ENCODE results near the gene PDE4D.

Gene PDE4D

GRCh38 chr5:59218424-59219045, 675.0 kb downstream of the PDE4D start:
- Histone ChIP-seq H3K27me3 (ENCODE audit: control insufficient read depth, insufficient read depth, low read length, poor library complexity, severe bottlenecking) (no peaks in the 10 kb centered on the region), H3K27ac (ENCODE audit: insufficient read depth, low read depth, low read length, poor library complexity, severe bottlenecking) (no peak overlapping the region), H3K4me3 (ENCODE audit: insufficient read depth, low read depth, low read length) (no peak overlapping the region), H3K36me3 (ENCODE audit: control insufficient read depth, insufficient read depth, low read length) (no peaks in the 10 kb centered on the region), H3K9me3 (ENCODE audit: control insufficient read depth, low read length) (no peaks in the 10 kb centered on the region), H3K4me1 (ENCODE audit: control insufficient read depth, insufficient read depth, low read length) (no peaks in the 10 kb centered on the region)
- no CpG with 5 or more reads among the region's 2 CpGs for WGBS, 2 experiments

DNA sequence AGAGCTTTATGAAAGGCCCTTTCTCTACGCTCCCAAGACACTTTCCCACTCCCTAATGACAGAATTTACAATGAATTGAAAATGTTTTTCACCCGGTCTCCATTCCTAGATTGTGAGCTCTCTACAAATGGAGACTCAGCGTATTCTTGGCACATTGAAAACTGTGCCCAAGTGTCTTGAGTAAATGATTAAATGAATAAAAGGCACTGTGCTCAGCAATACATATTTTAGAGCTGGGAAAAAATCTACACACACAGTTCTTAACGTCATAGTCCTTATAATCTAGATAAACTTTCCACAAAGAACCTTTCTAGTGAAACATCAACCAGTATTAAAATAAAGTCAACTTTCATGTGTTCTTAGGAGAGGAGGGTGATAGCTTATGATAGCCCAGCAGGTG, 676.7 kb downstream of the PDE4D start:
- WGBS, 2 experiments, result 88 to 94% methylated on average over 4 of the region's 4 CpGs
- Histone ChIP-seq H3K27ac (ENCODE audit: insufficient read depth, low read depth, low read length, poor library complexity, severe bottlenecking) (no peak overlapping the region), H3K9me3 (ENCODE audit: control insufficient read depth, low read length) (no peaks in the 10 kb centered on the region), H3K27me3 (ENCODE audit: control insufficient read depth, insufficient read depth, low read length, poor library complexity, severe bottlenecking) (no peaks in the 10 kb centered on the region), H3K4me1 (ENCODE audit: control insufficient read depth, insufficient read depth, low read length) (no peaks in the 10 kb centered on the region), H3K4me3 (ENCODE audit: insufficient read depth, low read depth, low read length) (no peak overlapping the region), H3K36me3 (ENCODE audit: control insufficient read depth, insufficient read depth, low read length) (no peaks in the 10 kb centered on the region)

DNA sequence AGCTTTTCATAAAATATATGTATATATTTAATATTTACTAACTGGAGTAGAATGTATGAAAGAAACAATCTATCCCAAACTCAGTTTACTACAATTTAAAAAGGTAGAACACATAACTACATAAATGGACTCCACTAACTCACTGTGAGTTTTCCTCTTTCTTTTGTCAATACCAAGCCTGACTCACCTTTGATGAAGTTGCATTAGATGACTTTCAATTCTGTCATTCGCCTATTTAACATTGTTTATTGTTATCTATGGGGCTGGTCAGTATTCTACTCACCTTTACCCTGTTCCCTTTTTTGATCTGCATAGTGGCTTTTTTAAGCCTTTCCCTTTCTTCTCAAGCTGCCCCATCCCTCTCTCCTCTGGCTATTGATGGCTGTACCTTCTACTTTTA, 680.9 kb downstream of the PDE4D start:
- 100% methylated on average over 1 of the region's 1 CpG for WGBS, 2 experiments

GRCh38 chr5:59209758-59210359, 683.7 kb downstream of the PDE4D start:
- no peaks in the 10 kb centered on the region for H3K9me3 ChIP-seq (ENCODE audit: control insufficient read depth, low read length)
- H3K36me3 ChIP-seq (ENCODE audit: control insufficient read depth, insufficient read depth, low read length), result no peaks in the 10 kb centered on the region
- WGBS, 2 experiments, result 91 to 93% methylated on average over 2 to 3 of the region's 3 CpGs
- H3K27ac ChIP-seq (ENCODE audit: insufficient read depth, low read depth, low read length, poor library complexity, severe bottlenecking), result no peak overlapping the region
- H3K27me3 ChIP-seq (ENCODE audit: control insufficient read depth, insufficient read depth, low read length, poor library complexity, severe bottlenecking), result no peaks in the 10 kb centered on the region
- H3K4me1 ChIP-seq (ENCODE audit: control insufficient read depth, insufficient read depth, low read length), result no peaks in the 10 kb centered on the region
- H3K4me3 ChIP-seq (ENCODE audit: insufficient read depth, low read depth, low read length), result no peak overlapping the region

More for the DNA sequence above, 680.9 kb downstream of the PDE4D start:
- Histone ChIP-seq H3K9me3 (ENCODE audit: control insufficient read depth, low read length) (no peaks in the 10 kb centered on the region), H3K4me3 (ENCODE audit: insufficient read depth, low read depth, low read length) (no peak overlapping the region), H3K4me1 (ENCODE audit: control insufficient read depth, insufficient read depth, low read length) (no peaks in the 10 kb centered on the region), H3K27ac (ENCODE audit: insufficient read depth, low read depth, low read length, poor library complexity, severe bottlenecking) (no peak overlapping the region), H3K27me3 (ENCODE audit: control insufficient read depth, insufficient read depth, low read length, poor library complexity, severe bottlenecking) (no peaks in the 10 kb centered on the region), H3K36me3 (ENCODE audit: control insufficient read depth, insufficient read depth, low read length) (no peaks in the 10 kb centered on the region)

GRCh38 chr5:59208474-59208873, 685.1 kb downstream of the PDE4D start:
- no peaks in the 10 kb centered on the region for H3K4me1 ChIP-seq (ENCODE audit: control insufficient read depth, insufficient read depth, low read length)
- no peaks in the 10 kb centered on the region for H3K9me3 ChIP-seq (ENCODE audit: control insufficient read depth, low read length)
- no peak overlapping the region for H3K27ac ChIP-seq (ENCODE audit: insufficient read depth, low read depth, low read length, poor library complexity, severe bottlenecking)
- no peaks in the 10 kb centered on the region for H3K36me3 ChIP-seq (ENCODE audit: control insufficient read depth, insufficient read depth, low read length)
- no peak overlapping the region for H3K4me3 ChIP-seq (ENCODE audit: insufficient read depth, low read depth, low read length)
- H3K27me3 ChIP-seq (ENCODE audit: control insufficient read depth, insufficient read depth, low read length, poor library complexity, severe bottlenecking), result no peaks in the 10 kb centered on the region

DNA sequence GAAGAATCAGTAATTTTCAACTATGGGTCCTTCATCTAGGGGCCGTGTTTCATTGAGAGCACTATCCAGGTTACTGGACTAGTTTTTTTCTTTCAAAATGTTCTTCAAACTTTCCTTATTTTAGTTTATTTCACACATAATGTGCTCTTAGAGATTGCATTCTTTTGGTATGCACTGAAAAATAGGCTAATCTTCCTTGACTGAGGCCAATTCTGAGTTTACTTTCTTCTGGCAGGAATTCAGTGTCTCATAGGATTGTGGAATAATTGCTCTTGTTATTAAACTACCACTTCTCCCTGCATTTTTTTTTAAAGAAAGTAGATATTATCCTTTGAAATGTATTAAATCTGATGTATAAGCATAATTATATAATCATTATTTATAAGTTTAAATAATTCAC, 686.1 kb downstream of the PDE4D start:
- no peaks in the 10 kb centered on the region for H3K27me3 ChIP-seq (ENCODE audit: control insufficient read depth, insufficient read depth, low read length, poor library complexity, severe bottlenecking)
- H3K9me3 ChIP-seq (ENCODE audit: control insufficient read depth, low read length), result no peaks in the 10 kb centered on the region
- 90 to 100% methylated on average over 1 of the region's 1 CpG for WGBS, 2 experiments
- no peak overlapping the region for H3K27ac ChIP-seq (ENCODE audit: insufficient read depth, low read depth, low read length, poor library complexity, severe bottlenecking)
- H3K4me3 ChIP-seq (ENCODE audit: insufficient read depth, low read depth, low read length), result no peak overlapping the region
- H3K36me3 ChIP-seq (ENCODE audit: control insufficient read depth, insufficient read depth, low read length), result no peaks in the 10 kb centered on the region
- H3K4me1 ChIP-seq (ENCODE audit: control insufficient read depth, insufficient read depth, low read length), result no peaks in the 10 kb centered on the region

DNA sequence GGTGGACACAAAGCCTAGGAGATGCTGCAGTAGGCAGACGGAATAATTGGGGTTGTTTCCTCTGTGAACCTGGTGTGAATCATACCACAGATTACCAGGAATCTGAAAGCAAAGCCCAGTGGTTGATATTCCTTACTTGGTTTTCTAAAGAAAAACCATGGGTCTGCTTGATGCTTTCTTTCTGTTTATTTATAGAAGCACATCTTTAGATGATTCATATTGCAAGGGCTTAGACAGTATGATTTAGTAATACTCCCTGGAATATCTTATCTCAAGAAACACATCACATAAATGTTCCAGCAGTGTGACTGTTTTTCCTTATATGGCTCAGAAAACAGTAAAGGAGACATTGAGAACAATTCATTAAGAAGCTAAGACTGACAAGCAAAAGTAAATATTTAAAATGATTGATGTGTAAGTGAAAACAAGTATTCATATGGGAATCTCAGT, 687.4 kb downstream of the PDE4D start:
- Histone ChIP-seq H3K9me3 (ENCODE audit: control insufficient read depth, low read length) (no peaks in the 10 kb centered on the region), H3K27me3 (ENCODE audit: control insufficient read depth, insufficient read depth, low read length, poor library complexity, severe bottlenecking) (no peaks in the 10 kb centered on the region), H3K36me3 (ENCODE audit: control insufficient read depth, insufficient read depth, low read length) (no peaks in the 10 kb centered on the region), H3K4me3 (ENCODE audit: insufficient read depth, low read depth, low read length) (no peak overlapping the region), H3K4me1 (ENCODE audit: control insufficient read depth, insufficient read depth, low read length) (no peaks in the 10 kb centered on the region), H3K27ac (ENCODE audit: insufficient read depth, low read depth, low read length, poor library complexity, severe bottlenecking) (no peak overlapping the region)
- 92 to 100% methylated on average over 1 of the region's 1 CpG for WGBS, 2 experiments

DNA sequence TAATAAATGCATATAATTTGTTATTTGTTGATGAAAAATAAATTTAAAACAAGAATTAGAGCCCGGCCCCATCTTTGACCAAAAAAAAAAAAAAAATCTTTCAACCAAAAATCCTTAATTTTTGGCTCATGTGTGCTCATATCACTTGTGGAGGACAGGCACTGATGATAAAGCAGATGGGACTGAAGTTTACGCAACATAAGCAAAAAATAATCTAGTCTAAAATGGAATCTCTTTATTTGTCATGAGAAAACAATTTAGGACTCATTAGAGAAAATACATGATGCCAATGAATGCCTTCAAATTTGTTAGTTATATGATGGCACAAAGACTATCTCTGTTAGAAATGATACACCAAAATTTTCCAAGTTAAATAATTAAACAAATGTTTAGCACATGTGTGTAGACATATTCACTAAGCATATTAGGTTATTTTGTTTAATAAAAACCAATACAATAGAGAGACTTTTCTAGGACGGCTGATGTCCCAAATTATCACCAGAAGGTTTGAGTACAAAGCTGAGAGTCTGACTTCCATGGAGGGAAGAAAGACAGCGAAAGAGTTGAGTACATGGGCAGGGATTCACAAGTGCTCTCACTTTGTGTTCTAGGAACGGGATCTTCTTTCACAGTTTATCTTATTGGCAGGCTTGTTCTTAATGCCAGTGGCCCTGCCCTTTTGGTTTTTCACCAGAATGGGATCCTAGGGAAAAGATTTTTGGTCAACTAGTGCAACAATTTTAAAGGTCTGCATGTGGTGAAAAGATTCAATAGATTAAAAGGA, 689.2 kb downstream of the PDE4D start:
- Histone ChIP-seq H3K9me3 (ENCODE audit: control insufficient read depth, low read length) (no peaks in the 10 kb centered on the region), H3K36me3 (ENCODE audit: control insufficient read depth, insufficient read depth, low read length) (no peaks in the 10 kb centered on the region), H3K4me3 (ENCODE audit: insufficient read depth, low read depth, low read length) (no peak overlapping the region), H3K27ac (ENCODE audit: insufficient read depth, low read depth, low read length, poor library complexity, severe bottlenecking) (no peak overlapping the region), H3K4me1 (ENCODE audit: control insufficient read depth, insufficient read depth, low read length) (no peaks in the 10 kb centered on the region), H3K27me3 (ENCODE audit: control insufficient read depth, insufficient read depth, low read length, poor library complexity, severe bottlenecking) (no peaks in the 10 kb centered on the region)
- WGBS, 2 experiments, result 82 to 88% methylated on average over 3 to 5 of the region's 5 CpGs

DNA sequence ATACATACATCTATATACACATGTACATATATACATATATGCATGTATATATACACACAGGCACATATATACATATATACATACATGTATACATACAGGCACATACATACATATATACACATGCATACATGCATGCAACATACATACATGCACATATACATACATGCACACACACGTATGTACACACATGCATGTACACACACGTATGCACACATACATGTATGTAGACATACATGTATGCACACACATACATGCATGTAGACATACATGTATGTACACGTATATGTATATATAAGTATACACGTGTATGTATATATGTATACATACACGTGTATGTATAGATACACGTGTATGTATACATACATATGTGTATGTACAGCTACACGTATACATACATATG, 693.7 kb downstream of the PDE4D start:
- Histone ChIP-seq H3K4me3 (ENCODE audit: insufficient read depth, low read depth, low read length) (no peak overlapping the region), H3K4me1 (ENCODE audit: control insufficient read depth, insufficient read depth, low read length) (no peaks in the 10 kb centered on the region), H3K36me3 (ENCODE audit: control insufficient read depth, insufficient read depth, low read length) (no peaks in the 10 kb centered on the region), H3K9me3 (ENCODE audit: control insufficient read depth, low read length) (no peaks in the 10 kb centered on the region), H3K27me3 (ENCODE audit: control insufficient read depth, insufficient read depth, low read length, poor library complexity, severe bottlenecking) (no peaks in the 10 kb centered on the region), H3K27ac (ENCODE audit: insufficient read depth, low read depth, low read length, poor library complexity, severe bottlenecking) (no peak overlapping the region)
- 81 to 89% methylated on average over 3 to 7 of the region's 7 CpGs for WGBS, 2 experiments

- Histone ChIP-seq H3K36me3 (ENCODE audit: control insufficient read depth, insufficient read depth, low read length) (no peaks in the 10 kb centered on the region), H3K9me3 (ENCODE audit: control insufficient read depth, low read length) (no peaks in the 10 kb centered on the region), H3K27ac (ENCODE audit: insufficient read depth, low read depth, low read length, poor library complexity, severe bottlenecking) (no peak overlapping the region), H3K4me3 (ENCODE audit: insufficient read depth, low read depth, low read length) (no peak overlapping the region), H3K4me1 (ENCODE audit: control insufficient read depth, insufficient read depth, low read length) (no peaks in the 10 kb centered on the region), H3K27me3 (ENCODE audit: control insufficient read depth, insufficient read depth, low read length, poor library complexity, severe bottlenecking) (no peaks in the 10 kb centered on the region)
- 100% methylated on average over 1 of the region's 1 CpG; no CpG with 5 or more reads in 1 of the 2 experiments for WGBS, 2 experiments
These were observed 694.7 kb downstream of the PDE4D start for GRCh38 chr5:59198832-59199231.
